ENCODE data around the gene FAM222A. TPM values are rescaled to one million over a fixed set of nuclear protein-coding genes. Genes with fewer than 3 reads are reported as not detected.

Gene FAM222A
- polyA plus RNA-seq, 1 donor from 2014 or later, result 8.5 TPM

GRCh38 chr12:109768901-109769670, 55.5 kb downstream of the FAM222A start:
- Histone ChIP-seq H3K9me2 (ENCODE audit: insufficient read depth, low read length) (no peaks in the 10 kb centered on the region), H4K20me1 (ENCODE audit: insufficient read depth) (no peaks in the 10 kb centered on the region), H3K79me2 (replicated peaks; ENCODE audit: insufficient read depth, low read length) (no peaks in the 10 kb centered on the region), H3K9ac (ENCODE audit: low read length) (no peak overlapping the region), H3F3A (ENCODE audit: insufficient read depth, low read length, poor library complexity, severe bottlenecking) (no peaks in the 10 kb centered on the region), H3K36me3 (ENCODE audit: insufficient read depth, low read length) (no peaks in the 10 kb centered on the region), H3K4me3 (ENCODE audit: low read length) (no peak overlapping the region), H3K9me3 (ENCODE audit: low read length) (no peaks in the 10 kb centered on the region), H3K27me3 (ENCODE audit: insufficient read depth, low read depth, low read length) (no peaks in the 10 kb centered on the region), H2AFZ (ENCODE audit: low read depth, low read length) (no peak overlapping the region), H3K4me2 (ENCODE audit: low read length) (no peak overlapping the region), H3K27ac (ENCODE audit: low read length) (no peak overlapping the region)
- TF ChIP-seq MXI1 (conservative IDR thresholded peaks at IDR 0.05; ENCODE audit: poor library complexity, severe bottlenecking) (no peak), RAD21 (conservative IDR thresholded peaks at IDR 0.05) (no peak), CTCF (IDR thresholded peaks at IDR 0.05; ENCODE audit: poor library complexity, severe bottlenecking) (no peak), EZH2 (IDR thresholded peaks at IDR 0.05; ENCODE audit: borderline replicate concordance, insufficient read depth, low read length, poor library complexity, severe bottlenecking) (no peak), TAF1 (IDR thresholded peaks at IDR 0.05; ENCODE audit: low read depth) (no peak), EP300 (conservative IDR thresholded peaks at IDR 0.05; ENCODE audit: poor library complexity, severe bottlenecking) (no peak), REST (IDR thresholded peaks at IDR 0.05; ENCODE audit: borderline replicate concordance) (no peak), POLR2AphosphoS5 (IDR thresholded peaks at IDR 0.05) (no peak), SMC3 (conservative IDR thresholded peaks at IDR 0.05; ENCODE audit: poor library complexity) (no peak)

GRCh38 chr12:109770104-109770860, 56.7 kb downstream of the FAM222A start:
- no peak overlapping the region for H3K4me2 ChIP-seq (ENCODE audit: low read length)
- no peaks in the 10 kb centered on the region for H3K79me2 ChIP-seq (replicated peaks; ENCODE audit: insufficient read depth, low read length)
- H3K9me2 ChIP-seq (ENCODE audit: insufficient read depth, low read length), result no peaks in the 10 kb centered on the region
- no peaks in the 10 kb centered on the region for H3K9me3 ChIP-seq (ENCODE audit: low read length)
- TF ChIP-seq CTCF (IDR thresholded peaks at IDR 0.05; ENCODE audit: poor library complexity, severe bottlenecking), result no peak
- no peak for TF ChIP-seq REST (IDR thresholded peaks at IDR 0.05; ENCODE audit: borderline replicate concordance)
- no peak for TF ChIP-seq EZH2 (IDR thresholded peaks at IDR 0.05; ENCODE audit: borderline replicate concordance, insufficient read depth, low read length, poor library complexity, severe bottlenecking)
- TF ChIP-seq TAF1 (IDR thresholded peaks at IDR 0.05; ENCODE audit: low read depth), result no peak
- no peak for TF ChIP-seq EP300 (conservative IDR thresholded peaks at IDR 0.05; ENCODE audit: poor library complexity, severe bottlenecking)
- TF ChIP-seq MXI1 (conservative IDR thresholded peaks at IDR 0.05; ENCODE audit: poor library complexity, severe bottlenecking), result no peak
- TF ChIP-seq POLR2AphosphoS5 (IDR thresholded peaks at IDR 0.05), result no peak
- TF ChIP-seq RAD21 (conservative IDR thresholded peaks at IDR 0.05), result no peak
- no peak for TF ChIP-seq SMC3 (conservative IDR thresholded peaks at IDR 0.05; ENCODE audit: poor library complexity)
- H3K36me3 ChIP-seq (ENCODE audit: insufficient read depth, low read length), result no peaks in the 10 kb centered on the region
- no peaks in the 10 kb centered on the region for H3F3A ChIP-seq (ENCODE audit: insufficient read depth, low read length, poor library complexity, severe bottlenecking)
- no peak overlapping the region for H3K9ac ChIP-seq (ENCODE audit: low read length)
- no peak overlapping the region for H3K4me3 ChIP-seq (ENCODE audit: low read length)
- no peaks in the 10 kb centered on the region for H3K27me3 ChIP-seq (ENCODE audit: insufficient read depth, low read depth, low read length)
- H3K27ac ChIP-seq (ENCODE audit: low read length), result no peak overlapping the region
- no peak overlapping the region for H2AFZ ChIP-seq (ENCODE audit: low read depth, low read length)
- no peaks in the 10 kb centered on the region for H4K20me1 ChIP-seq (ENCODE audit: insufficient read depth)

All from neural cell (in vitro differentiated cells).